ENCODE results near the gene FKBP1B.
"Not testable (repeated sequence)": the region's sequence is repeated elsewhere in the genome, so short reads cannot be mapped to it uniquely, and the experiment has no call there.

FKBP1B gene

GRCh38 chr2:24012521-24013188 is 36.9 kb upstream of the FKBP1B start:
- DNase-seq (ENCODE audit: low read depth, low spot score), result no peak
- TF ChIP-seq POLR2AphosphoS5 (IDR thresholded peaks at IDR 0.05; ENCODE audit: borderline replicate concordance, low read depth, low read length) (no peak), FOXP2 (optimal IDR thresholded peaks at IDR 0.05; ENCODE audit: control extremely low read depth, extremely low read length, insufficient read depth) (no peak), EZH2 (IDR thresholded peaks at IDR 0.05) (no peak)
- no peak overlapping the region for H3K27ac ChIP-seq
- no peaks in the 10 kb centered on the region for H3K36me3 ChIP-seq (ENCODE audit: insufficient read depth, low read length)
- no peak overlapping the region for H3K9ac ChIP-seq (ENCODE audit: insufficient read length)
- H3K9me3 ChIP-seq (ENCODE audit: low read depth, low read length), result no peaks in the 10 kb centered on the region
- no peak overlapping the region for H3K4me3 ChIP-seq

DNA sequence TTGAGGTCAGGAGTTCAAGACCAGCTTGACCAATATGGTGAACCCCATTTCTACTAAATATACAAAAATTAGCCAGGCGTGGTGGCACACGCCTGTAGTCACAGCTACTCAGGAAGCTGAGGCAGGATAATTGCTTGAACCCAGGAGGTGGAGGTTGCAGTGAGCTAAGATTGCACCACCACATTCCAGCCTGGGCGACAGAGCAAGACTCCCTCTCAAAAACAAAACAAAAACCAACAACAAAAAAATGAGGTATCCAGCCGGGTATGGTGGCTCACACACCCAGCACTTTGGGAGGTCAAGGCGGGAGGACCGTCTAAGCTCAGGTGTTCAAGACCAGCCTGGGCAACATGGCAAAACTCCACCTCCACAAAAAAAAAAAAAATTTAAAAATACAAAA is 34.6 kb upstream of the FKBP1B start:
- H3K4me3 ChIP-seq; DNase-seq (ENCODE audit: low read depth, low spot score); H3K27ac ChIP-seq; H3K9me3 ChIP-seq (ENCODE audit: low read depth, low read length); H3K9ac ChIP-seq (ENCODE audit: insufficient read length); H3K36me3 ChIP-seq (ENCODE audit: insufficient read depth, low read length): not testable (repeated sequence)

GRCh38 chr2:24015562-24016375 is 33.8 kb upstream of the FKBP1B start:
- H3K9ac ChIP-seq (ENCODE audit: insufficient read length), result no peak overlapping the region
- no peak for DNase-seq (ENCODE audit: low read depth, low spot score)
- no peaks in the 10 kb centered on the region for H3K36me3 ChIP-seq (ENCODE audit: insufficient read depth, low read length)
- no peak overlapping the region for H3K4me3 ChIP-seq
- no peak overlapping the region for H3K27ac ChIP-seq
- TF ChIP-seq EZH2 (IDR thresholded peaks at IDR 0.05) (no peak), POLR2AphosphoS5 (IDR thresholded peaks at IDR 0.05; ENCODE audit: borderline replicate concordance, low read depth, low read length) (no peak), FOXP2 (optimal IDR thresholded peaks at IDR 0.05; ENCODE audit: control extremely low read depth, extremely low read length, insufficient read depth) (no peak)
- H3K9me3 ChIP-seq (ENCODE audit: low read depth, low read length), result no peaks in the 10 kb centered on the region

- no peak for DNase-seq (ENCODE audit: low read depth, low spot score)
- Histone ChIP-seq H3K27ac (no peak overlapping the region), H3K36me3 (ENCODE audit: insufficient read depth, low read length) (no peaks in the 10 kb centered on the region), H3K9me3 (ENCODE audit: low read depth, low read length) (no peaks in the 10 kb centered on the region), H3K9ac (ENCODE audit: insufficient read length) (no peak overlapping the region), H3K4me3 (no peak overlapping the region)
- no peak for TF ChIP-seq POLR2AphosphoS5 (IDR thresholded peaks at IDR 0.05; ENCODE audit: borderline replicate concordance, low read depth, low read length)
- no peak for TF ChIP-seq EZH2 (IDR thresholded peaks at IDR 0.05)
- no peak for TF ChIP-seq FOXP2 (optimal IDR thresholded peaks at IDR 0.05; ENCODE audit: control extremely low read depth, extremely low read length, insufficient read depth)
These were observed 33.2 kb upstream of the FKBP1B start for GRCh38 chr2:24016376-24016761.

DNA sequence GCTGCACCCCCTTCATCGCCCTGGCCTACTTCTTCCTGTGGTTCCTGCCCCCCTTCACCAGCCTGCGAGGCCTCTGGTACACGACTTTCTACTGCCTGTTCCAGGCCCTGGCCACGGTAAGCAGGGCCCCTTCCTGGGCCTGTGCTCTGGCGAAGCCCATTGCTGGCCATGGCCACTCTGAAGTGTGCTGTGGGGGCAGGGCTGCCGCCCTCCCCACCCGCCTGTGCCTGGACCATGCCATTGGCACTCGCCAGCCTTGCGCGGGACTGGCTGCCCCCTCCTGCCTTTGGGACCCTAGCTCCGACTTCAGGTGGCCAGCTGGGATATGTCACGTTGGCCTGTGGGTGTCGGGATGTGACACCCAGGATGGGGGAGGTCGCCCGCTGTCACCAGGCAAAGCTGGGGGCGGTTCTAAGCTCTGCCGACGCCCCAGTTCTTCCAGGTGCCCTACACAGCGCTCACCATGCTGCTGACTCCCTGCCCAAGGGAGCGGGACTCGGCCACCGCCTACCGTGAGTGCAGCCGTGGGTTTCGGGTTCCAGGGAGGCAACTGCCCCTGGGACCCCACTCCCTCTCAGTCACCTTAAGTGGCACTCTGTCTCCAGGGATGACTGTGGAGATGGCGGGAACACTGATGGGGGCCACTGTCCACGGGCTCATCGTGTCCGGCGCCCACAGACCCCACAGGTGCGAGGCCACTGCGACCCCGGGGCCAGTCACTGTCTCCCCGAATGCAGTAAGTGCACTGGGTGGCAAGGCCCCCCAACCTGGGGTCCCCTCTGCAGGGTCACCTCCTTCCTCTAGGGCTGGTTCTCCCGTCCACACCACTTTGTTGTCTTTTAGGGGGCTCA is 32.5 kb upstream of the FKBP1B start:
- no peak overlapping the region for H3K9ac ChIP-seq (ENCODE audit: insufficient read length)

GRCh38 chr2:24017711-24018110 is 31.8 kb upstream of the FKBP1B start:
- no peak overlapping the region for H3K4me3 ChIP-seq
- no peaks in the 10 kb centered on the region for H3K9me3 ChIP-seq (ENCODE audit: low read depth, low read length)
- H3K27ac ChIP-seq, result no peak overlapping the region
- no peak for DNase-seq (ENCODE audit: low read depth, low spot score)
- TF ChIP-seq EZH2 (IDR thresholded peaks at IDR 0.05), result no peak
- TF ChIP-seq FOXP2 (optimal IDR thresholded peaks at IDR 0.05; ENCODE audit: control extremely low read depth, extremely low read length, insufficient read depth), result no peak
- no peak for TF ChIP-seq POLR2AphosphoS5 (IDR thresholded peaks at IDR 0.05; ENCODE audit: borderline replicate concordance, low read depth, low read length)
- H3K9ac ChIP-seq (ENCODE audit: insufficient read length), result no peak overlapping the region
- no peaks in the 10 kb centered on the region for H3K36me3 ChIP-seq (ENCODE audit: insufficient read depth, low read length)

More for the DNA sequence above, 32.5 kb upstream of the FKBP1B start:
- no peaks in the 10 kb centered on the region for H3K9me3 ChIP-seq (ENCODE audit: low read depth, low read length)
- H3K27ac ChIP-seq, result no peak overlapping the region
- DNase-seq (ENCODE audit: low read depth, low spot score), result no peak
- H3K36me3 ChIP-seq (ENCODE audit: insufficient read depth, low read length), result no peaks in the 10 kb centered on the region
- TF ChIP-seq POLR2AphosphoS5 (IDR thresholded peaks at IDR 0.05; ENCODE audit: borderline replicate concordance, low read depth, low read length) (no peak), FOXP2 (optimal IDR thresholded peaks at IDR 0.05; ENCODE audit: control extremely low read depth, extremely low read length, insufficient read depth) (no peak), EZH2 (IDR thresholded peaks at IDR 0.05) (no peak)
- H3K4me3 ChIP-seq, result no peak overlapping the region

GRCh38 chr2:24018241-24018640 is 31.3 kb upstream of the FKBP1B start:
- Histone ChIP-seq H3K4me3 (no peak overlapping the region), H3K9me3 (ENCODE audit: low read depth, low read length) (no peaks in the 10 kb centered on the region), H3K27ac (no peak overlapping the region), H3K36me3 (ENCODE audit: insufficient read depth, low read length) (no peaks in the 10 kb centered on the region; the same call in 1 of the 2 replicates), H3K9ac (ENCODE audit: insufficient read length) (no peak overlapping the region)
- TF ChIP-seq EZH2 (IDR thresholded peaks at IDR 0.05) (no peak), POLR2AphosphoS5 (IDR thresholded peaks at IDR 0.05; ENCODE audit: borderline replicate concordance, low read depth, low read length) (no peak), FOXP2 (optimal IDR thresholded peaks at IDR 0.05; ENCODE audit: control extremely low read depth, extremely low read length, insufficient read depth) (no peak)
- no peak for DNase-seq (ENCODE audit: low read depth, low spot score)

GRCh38 chr2:24019729-24020128 is 29.8 kb upstream of the FKBP1B start:
- Histone ChIP-seq H3K9me3 (ENCODE audit: low read depth, low read length) (no peaks in the 10 kb centered on the region), H3K9ac (ENCODE audit: insufficient read length) (no peak overlapping the region), H3K4me3 (no peak overlapping the region), H3K36me3 (ENCODE audit: insufficient read depth, low read length) (no peaks in the 10 kb centered on the region; the same call in 1 of the 2 replicates), H3K27ac (no peak overlapping the region)
- no peak for DNase-seq (ENCODE audit: low read depth, low spot score)
- no peak for TF ChIP-seq POLR2AphosphoS5 (IDR thresholded peaks at IDR 0.05; ENCODE audit: borderline replicate concordance, low read depth, low read length)
- no peak for TF ChIP-seq EZH2 (IDR thresholded peaks at IDR 0.05)
- no peak for TF ChIP-seq FOXP2 (optimal IDR thresholded peaks at IDR 0.05; ENCODE audit: control extremely low read depth, extremely low read length, insufficient read depth)
